ENCODE data around the gene ADI1. TPM values are rescaled to one million over a fixed set of nuclear protein-coding genes. Genes with fewer than 3 reads are reported as not detected.

Gene ADI1
- total and polyA plus RNA-seq, 2 of the 8 experiments (the other 6 are each of a cell fraction or from before 2014, with no cell fraction given): 12.2 to 40.2 TPM

- TF ChIP-seq SAP30 (IDR thresholded peaks at IDR 0.05; ENCODE audit: insufficient read depth, insufficient replicate concordance, low read length): no peak
These were observed 17.6 kb upstream of the ADI1 start (continued) for GRCh38 chr2:3536682-3537632.

Data from H1 (cell line).